Measurements from ENCODE around the gene ENO2. TPM values are rescaled to one million over a fixed set of nuclear protein-coding genes. Genes with fewer than 3 reads are reported as not detected.

ENO2 gene
- total RNA-seq, 1 experiment from 2014 or later, result 166 TPM

- no CpG with 5 or more reads among the region's 1 CpG for WGBS (ENCODE audit: extremely low coverage, insufficient read length, low lambda C conversion rate)
- Histone ChIP-seq H3T11ph (ENCODE audit: low read length) (no peak overlapping the region), H3K9me3 (ENCODE audit: control insufficient read depth, low read depth, low read length) (no peaks in the 10 kb centered on the region), H4K20me1 (ENCODE audit: control insufficient read depth, insufficient read depth, insufficient read length) (peaks cover 2% of the 10 kb centered on the region), H3K18ac (ENCODE audit: insufficient read length, low read depth, low read length) (no peak overlapping the region), H2AFZ (ENCODE audit: low read length) (no peak overlapping the region), H3K56ac (ENCODE audit: insufficient read length, low read depth, low read length) (no peak overlapping the region), H2BK12ac (ENCODE audit: insufficient read length, low read depth, low read length) (no peak overlapping the region), H3K4me1 (ENCODE audit: insufficient read depth, low read length) (peaks cover 2% of the 10 kb centered on the region; the same call in 1 of the 2 replicates), H4K91ac (ENCODE audit: insufficient read length, low read depth, low read length) (no peak overlapping the region), H3K23me2 (ENCODE audit: insufficient read length, low read depth, low read length, poor library complexity, severe bottlenecking) (peaks cover 7% of the 10 kb centered on the region), H2BK20ac (ENCODE audit: low read depth, low read length, poor library complexity, severe bottlenecking) (no peak overlapping the region), H3K14ac (ENCODE audit: insufficient read depth, low read length) (no peak overlapping the region), H2BK120ac (ENCODE audit: low read depth, low read length, poor library complexity, severe bottlenecking) (no peak overlapping the region), H3K79me1 (ENCODE audit: insufficient read depth, low read depth, low read length, poor library complexity, severe bottlenecking) (no peaks in the 10 kb centered on the region), H2BK5ac (ENCODE audit: insufficient read length, low read length) (no peak overlapping the region), H2AK5ac (ENCODE audit: insufficient read length, low read length) (no peak overlapping the region), H3K27ac (ENCODE audit: insufficient read length, low read depth, low read length) (no peak overlapping the region), H3K4me2 (ENCODE audit: insufficient read depth, insufficient read length, low read length) (no peak overlapping the region), H3K4ac (ENCODE audit: low read depth, low read length) (no peak overlapping the region), H3K27me3 (ENCODE audit: insufficient read depth, low read length) (no peaks in the 10 kb centered on the region), H3K9ac (ENCODE audit: extremely low read depth, insufficient read length, low read length) (no peak overlapping the region), H2BK15ac (ENCODE audit: low read depth, low read length) (no peak overlapping the region), H3K79me2 (ENCODE audit: insufficient read depth, low read length) (no peaks in the 10 kb centered on the region), H3K23ac (ENCODE audit: insufficient read length, low read depth, low read length) (no peak overlapping the region), H4K5ac (ENCODE audit: insufficient read length, low read depth, low read length) (no peak overlapping the region), H4K8ac (replicated peaks; ENCODE audit: insufficient read length, low read depth, low read length) (no peak overlapping the region)
- Mint-ChIP-seq H3K4me1 (peaks cover 29 to 41% of the 10 kb centered on the region in 2 experiments), H3K9me3 (no peaks in the 10 kb centered on the region), H3K36me3 (ENCODE audit: insufficient read depth in 1 of 3, low read depth in 3 of 3) (peaks cover under 1 to 5% (median 3%) of the 10 kb centered on the region in 3 experiments; a peak in 3 of 7 replicates), H3K27me3 (ENCODE audit: low read depth) (no peaks in the 10 kb centered on the region; the same call in 1 of the 2 replicates), H3K27ac (no peak overlapping the region; a peak in 1 of 7 replicates), H3K4me3 (peak overlapping the region in 1 of 2 experiments; percentile 18; a peak in 1 of 5 replicates)
- peak; percentile 31; the same call in 2 of the 3 replicates for TF ChIP-seq CTCF (conservative IDR thresholded peaks at IDR 0.05)
- DNase-seq, result no peak
Measured at GRCh38 chr12:6950401-6950801, 36.0 kb downstream of the ENO2 start.

Data from H9 (cell line).